Brain pericyte (primary cell): ENCODE results near the gene BPIFB3.
"Not testable (repeated sequence)": the region's sequence is repeated elsewhere in the genome, so short reads cannot be mapped to it uniquely, and the experiment has no call there.

ENCODE experiments used
- DNase-seq: peaks from one replicate; pipeline ENCODE4 v3.0.0-alpha.2; 2012; ENCODE audit warnings: low read depth, low spot score

The BPIFB3 gene

DNA sequence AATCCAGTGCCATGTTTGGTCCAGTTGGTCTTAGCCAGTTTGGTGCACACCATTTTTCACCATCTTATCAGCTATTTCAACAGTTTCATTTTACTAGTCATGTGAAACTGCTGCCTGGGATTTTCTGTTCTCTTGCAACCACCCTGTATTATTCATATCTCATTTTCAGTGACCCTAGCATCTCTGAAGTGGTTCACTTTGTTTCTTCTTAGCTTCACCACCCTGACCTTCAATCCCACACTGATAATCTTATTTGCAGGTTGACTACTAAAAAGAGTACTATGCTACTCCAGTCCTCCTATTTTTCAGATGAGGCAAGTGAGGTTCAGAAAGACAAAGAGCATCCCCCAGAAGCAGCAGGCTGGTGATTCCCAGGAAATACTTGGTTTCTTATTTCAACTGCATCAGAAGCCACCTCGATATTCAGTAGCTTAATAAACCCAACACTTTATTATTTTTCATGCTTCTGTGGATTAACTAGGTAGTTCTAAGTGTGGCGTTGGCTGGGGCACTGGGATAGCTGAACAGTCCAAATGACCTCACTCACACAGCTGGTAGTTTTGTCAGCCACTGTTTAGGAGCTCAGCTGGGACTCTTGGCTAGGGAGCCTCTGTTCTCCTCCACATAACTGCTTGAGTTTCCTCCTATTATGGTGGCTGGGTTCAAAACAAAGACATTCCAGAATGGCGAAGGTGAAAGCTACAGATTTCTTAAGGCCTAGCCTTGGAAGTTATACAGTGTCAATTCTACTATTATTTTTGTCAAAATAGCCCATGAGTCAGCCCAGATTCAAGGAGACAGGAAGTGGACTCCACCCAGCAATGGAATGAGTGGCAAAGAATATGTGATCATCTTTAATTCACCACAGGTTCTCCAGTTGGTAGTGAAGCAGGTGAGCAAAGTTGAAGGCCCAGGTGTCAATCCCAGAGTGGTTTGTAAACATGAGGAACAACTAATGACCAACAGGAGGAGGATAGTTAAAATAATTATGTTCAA, 66.3 kb downstream of the BPIFB3 start:
- no peak for DNase-seq

DNA sequence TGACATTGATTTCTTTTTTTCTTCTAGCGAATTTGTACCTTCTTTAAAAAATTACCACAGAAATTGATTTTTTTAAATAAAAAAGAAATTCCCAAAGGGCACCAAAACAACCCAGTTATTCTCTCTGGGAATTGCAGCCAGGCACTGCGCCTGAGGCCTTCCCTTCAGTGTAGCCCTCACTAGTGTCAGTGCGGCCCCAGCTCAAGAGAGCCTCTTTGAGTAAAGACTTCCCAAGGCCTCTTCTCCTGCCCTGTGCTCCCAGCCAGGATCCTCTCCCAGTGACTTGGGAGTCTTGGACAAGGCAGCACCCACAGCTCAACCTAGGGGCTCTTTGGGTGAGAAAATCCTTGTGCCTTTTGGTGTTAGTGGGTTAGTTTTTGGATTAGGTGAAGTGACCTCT, 67.2 kb downstream of the BPIFB3 start:
- DNase-seq = no peak

DNA sequence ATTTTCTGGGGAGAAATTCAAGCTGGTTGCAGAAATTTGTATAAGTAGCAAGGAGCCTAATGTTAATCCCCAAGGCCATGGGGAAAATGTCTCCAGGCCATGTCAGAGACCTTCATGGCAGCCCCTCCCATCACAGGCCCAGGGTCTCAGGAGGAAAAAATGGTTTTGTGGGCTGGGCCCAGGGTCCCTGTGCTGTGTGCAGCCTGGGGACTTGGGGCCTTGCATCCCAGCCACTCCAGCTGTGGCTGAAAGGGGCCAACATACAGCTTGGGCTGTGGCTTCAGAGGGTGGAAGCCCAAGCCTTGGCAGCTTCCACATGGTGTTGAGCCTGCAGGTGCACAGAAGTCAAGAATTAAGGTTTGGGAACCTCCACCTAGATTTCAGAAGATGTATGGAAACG, 68.6 kb downstream of the BPIFB3 start:
- DNase-seq = not testable (repeated sequence)
